OCI-LY3 (cell line): Measurements from ENCODE around the gene SYNGR4.
A peak's percentile ranks its signal among the peaks of the same experiment; 100 is the strongest.

ENCODE experiments used
- H2AFZ ChIP-seq: fragments of 200-600, 300-600 bp; shearing (Covaris generic); 2 replicates; pipeline ENCODE4 v1.6.0; 2014; ENCODE audit warnings: antibody characterized with exemption, low read depth, low read length
- H3K27ac ChIP-seq: fragments of 200-600, 300-600 bp; sonication (generic); 2 replicates; pipeline ENCODE4 v1.5.1; 2014; ENCODE audit warnings: mild to moderate bottlenecking, low read length, moderate library complexity, mixed read lengths
- H3K27me3 ChIP-seq: fragments of 200-600, 300-600 bp; sonication (generic); 2 replicates; pipeline ENCODE4 v1.6.1; 2014; ENCODE audit warnings: low read depth, low read length, mixed read lengths
- H3K36me3 ChIP-seq: fragments of 200-600, 300-600 bp; sonication (generic); replicated peaks from 2 replicates; pipeline ENCODE3; 2014; ENCODE audit warnings: low read depth, low read length, mixed read lengths
- H3K4me1 ChIP-seq: fragments of 300-600, 200-600 bp; sonication (generic); 2 replicates; pipeline ENCODE4 v1.6.1; 2014; ENCODE audit warnings: low read length, mixed read lengths
- H3K4me2 ChIP-seq: fragments of 200-600, 300-600 bp; sonication (generic); 2 replicates; pipeline ENCODE4 v1.6.1; 2014; ENCODE audit warnings: low read length, mixed read lengths
- H3K4me3 ChIP-seq: fragments of 300-600, 200-600 bp; sonication (generic); 2 replicates; pipeline ENCODE4 v1.5.1; 2014; ENCODE audit warnings: antibody characterized with exemption, mild to moderate bottlenecking, low read length, moderate library complexity
- H3K79me2 ChIP-seq: fragments of 300-600, 200-600 bp; shearing (Covaris generic); 2 replicates; pipeline ENCODE4 v1.6.1; 2014; ENCODE audit warnings: mild to moderate bottlenecking, low read length, mixed read lengths
- H3K9ac ChIP-seq: fragments of 300-600, 200-600 bp; shearing (Covaris generic); 2 replicates; pipeline ENCODE4 v1.6.0; 2014; ENCODE audit warnings: mild to moderate bottlenecking, low read length, moderate library complexity
- H3K9me3 ChIP-seq: fragments of 200-600, 300-600 bp; shearing (Covaris generic); 2 replicates; pipeline ENCODE4 v1.6.1; 2014; ENCODE audit warnings: low read length, mixed read lengths; ENCODE audit not compliant: insufficient read depth
- H4K20me1 ChIP-seq: fragments of 200-600, 300-600 bp; sonication (generic); 2 replicates; pipeline ENCODE4 v1.6.1; 2016; ENCODE audit warnings: low read length, mixed read lengths; ENCODE audit not compliant: insufficient read depth
- CTCF ChIP-seq: fragments of 200-600, 300-600 bp; sonication (generic); IDR thresholded peaks from 2 replicates; pipeline ENCODE4 v1.5.1; 2014; ENCODE audit warnings: antibody characterized with exemption, low read length, low read depth
- EZH2phosphoT487 ChIP-seq: fragments of 200-600 bp; shearing (Covaris generic); IDR thresholded peaks from 2 replicates; pipeline ENCODE4 v1.6.1; 2018; ENCODE audit warnings: antibody characterized with exemption, mixed run types, low read depth

Gene SYNGR4

DNA sequence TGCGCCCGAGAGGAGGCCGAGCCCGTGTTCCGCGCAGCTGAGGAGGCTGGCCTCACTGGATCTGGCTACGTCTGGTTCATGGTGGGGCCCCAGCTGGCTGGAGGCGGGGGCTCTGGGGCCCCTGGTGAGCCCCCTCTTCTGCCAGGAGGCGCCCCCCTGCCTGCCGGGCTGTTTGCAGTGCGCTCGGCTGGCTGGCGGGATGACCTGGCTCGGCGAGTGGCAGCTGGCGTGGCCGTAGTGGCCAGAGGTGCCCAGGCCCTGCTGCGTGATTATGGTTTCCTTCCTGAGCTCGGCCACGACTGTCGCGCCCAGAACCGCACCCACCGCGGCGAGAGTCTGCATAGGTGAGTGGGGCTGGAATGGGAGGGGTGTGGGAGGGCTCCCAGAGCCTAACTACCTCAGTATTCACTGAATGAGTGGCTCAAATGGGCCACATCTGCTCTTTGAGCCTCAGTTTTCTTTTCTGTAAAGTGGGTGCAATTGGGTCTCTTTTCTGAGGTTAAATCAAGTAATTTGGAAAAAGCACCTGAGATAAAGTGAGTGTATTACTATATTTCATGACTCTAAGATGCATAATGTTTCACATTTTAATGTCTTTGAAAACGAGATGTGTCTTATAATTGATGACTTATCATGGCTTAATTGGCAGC is 41.0 kb downstream of the SYNGR4 start:
- H3K4me2 ChIP-seq, result 0 out of 2 replicates have a peak overlapping the region, but pooled peaks have one; percentile 18
- H3K9ac ChIP-seq, result no peak overlapping the region
- H2AFZ ChIP-seq, result no peak overlapping the region
- H3K9me3 ChIP-seq, result no peaks in the 10 kb centered on the region
- no peak overlapping the region for H3K4me3 ChIP-seq
- no peaks in the 10 kb centered on the region for H3K79me2 ChIP-seq
- TF ChIP-seq EZH2phosphoT487, result no peak
- no peak for TF ChIP-seq CTCF
- peaks cover 8% of the 10 kb centered on the region; the same call in 1 of the 2 replicates for H3K27me3 ChIP-seq
- peaks cover 15% of the 10 kb centered on the region for H3K4me1 ChIP-seq
- H3K27ac ChIP-seq, result no peak overlapping the region
- H4K20me1 ChIP-seq, result no peaks in the 10 kb centered on the region
- no peaks in the 10 kb centered on the region for H3K36me3 ChIP-seq

DNA sequence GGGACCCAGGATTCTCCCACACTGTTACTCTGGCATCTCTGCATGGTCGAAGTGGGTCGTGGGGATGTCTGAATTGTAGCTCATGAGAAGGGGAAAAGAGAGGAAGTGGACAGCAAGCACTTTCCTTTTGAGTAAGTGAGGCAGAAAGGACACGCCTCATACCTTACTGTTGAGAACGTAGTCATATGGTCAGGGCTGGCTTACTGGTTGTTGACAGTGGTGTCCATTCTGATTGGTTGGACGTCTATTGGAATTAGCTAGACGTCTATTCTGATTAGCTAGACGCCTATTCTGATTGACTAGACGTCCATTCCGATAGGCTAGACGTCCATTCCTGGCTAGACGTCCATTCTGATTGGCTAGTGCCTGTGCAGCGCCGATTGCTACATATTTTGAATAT is 41.7 kb downstream of the SYNGR4 start:
- Histone ChIP-seq H3K27me3 (peaks cover 8% of the 10 kb centered on the region; the same call in 1 of the 2 replicates), H2AFZ (peak overlapping the region; percentile 12; the same call in 1 of the 2 replicates), H3K27ac (no peak overlapping the region), H3K9me3 (no peaks in the 10 kb centered on the region), H3K4me3 (no peak overlapping the region), H3K4me2 (0 out of 2 replicates have a peak overlapping the region, but pooled peaks have one; percentile 18), H3K36me3 (no peaks in the 10 kb centered on the region), H3K9ac (no peak overlapping the region), H4K20me1 (no peaks in the 10 kb centered on the region), H3K4me1 (peaks cover 12% of the 10 kb centered on the region), H3K79me2 (no peaks in the 10 kb centered on the region)
- TF ChIP-seq CTCF (no peak), EZH2phosphoT487 (no peak)

DNA sequence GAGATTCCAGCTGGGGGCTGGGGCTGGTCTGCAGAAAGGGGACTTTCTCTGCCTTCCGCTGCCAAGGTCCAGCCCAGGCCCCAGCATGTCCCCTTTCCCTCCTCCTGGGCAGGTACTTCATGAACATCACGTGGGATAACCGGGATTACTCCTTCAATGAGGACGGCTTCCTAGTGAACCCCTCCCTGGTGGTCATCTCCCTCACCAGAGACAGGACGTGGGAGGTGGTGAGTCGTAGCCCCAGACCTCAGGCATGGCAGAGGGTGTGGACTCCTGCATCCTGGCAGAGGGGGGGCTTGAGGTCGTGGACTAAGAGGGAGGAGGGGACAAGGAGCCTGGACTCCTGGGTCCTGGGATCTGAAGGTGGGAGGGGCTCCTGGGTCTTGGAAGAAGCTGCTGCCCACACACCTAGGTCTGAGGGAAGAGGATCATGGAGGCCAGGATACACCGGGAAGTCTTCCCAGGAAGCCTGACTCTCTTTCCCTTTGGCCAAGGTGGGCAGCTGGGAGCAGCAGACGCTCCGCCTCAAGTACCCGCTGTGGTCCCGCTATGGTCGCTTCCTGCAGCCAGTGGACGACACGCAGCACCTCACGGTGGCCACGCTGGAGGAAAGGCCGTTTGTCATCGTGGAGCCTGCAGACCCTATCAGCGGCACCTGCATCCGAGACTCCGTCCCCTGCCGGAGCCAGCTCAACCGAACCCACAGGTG is 49.9 kb downstream of the SYNGR4 start:
- Histone ChIP-seq H3K4me1 (peaks cover 4% of the 10 kb centered on the region; the same call in 1 of the 2 replicates), H3K9me3 (no peaks in the 10 kb centered on the region), H3K27ac (no peak overlapping the region), H3K36me3 (no peaks in the 10 kb centered on the region), H2AFZ (no peak overlapping the region), H3K9ac (no peak overlapping the region), H3K79me2 (no peaks in the 10 kb centered on the region), H3K27me3 (no peaks in the 10 kb centered on the region), H3K4me3 (no peak overlapping the region), H4K20me1 (no peaks in the 10 kb centered on the region), H3K4me2 (no peak overlapping the region)
- TF ChIP-seq EZH2phosphoT487 (no peak), CTCF (no peak)

DNA sequence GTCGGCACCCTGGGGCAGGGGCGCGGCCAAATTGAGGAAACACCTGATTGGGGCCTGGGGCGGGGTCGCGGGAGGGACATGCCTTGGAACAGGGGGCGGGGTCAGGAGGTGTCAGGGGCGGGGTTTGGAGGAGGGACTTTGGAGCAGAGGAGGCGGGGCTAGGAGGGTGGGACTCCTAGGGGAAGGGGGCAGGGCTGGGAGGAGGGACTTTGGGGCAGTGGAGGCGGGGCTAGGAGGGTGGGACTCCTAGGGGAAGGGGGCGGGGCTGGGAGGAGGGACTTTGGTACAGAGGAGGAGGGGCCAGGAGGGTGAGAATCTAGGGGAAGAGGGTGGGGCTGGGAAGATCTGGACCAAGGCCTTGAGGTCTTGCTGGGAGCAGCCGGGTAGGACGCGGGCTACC is 51.2 kb downstream of the SYNGR4 start:
- Histone ChIP-seq H3K4me3 (no peak overlapping the region), H3K9me3 (no peaks in the 10 kb centered on the region), H3K9ac (no peak overlapping the region), H4K20me1 (no peaks in the 10 kb centered on the region), H3K4me1 (peaks cover 4% of the 10 kb centered on the region; the same call in 1 of the 2 replicates), H3K27ac (no peak overlapping the region), H2AFZ (no peak overlapping the region), H3K4me2 (no peak overlapping the region), H3K79me2 (no peaks in the 10 kb centered on the region), H3K27me3 (no peaks in the 10 kb centered on the region), H3K36me3 (no peaks in the 10 kb centered on the region)
- TF ChIP-seq CTCF (no peak), EZH2phosphoT487 (no peak)
